SK-N-MC (cell line): ENCODE measurements around the gene CAMTA1.

Experiments used
- EZH2 ChIP-seq: fragments of 200-600 bp; sonication (generic); IDR thresholded peaks from one replicate; pipeline ENCODE4 v1.6.1; 2017; ENCODE audit warnings: antibody characterized with exemption
- POLR2AphosphoS5 ChIP-seq: IDR thresholded peaks from 2 replicates; pipeline ENCODE4 v1.6.1; 2012; ENCODE audit warnings: mild to moderate bottlenecking, low read depth, low read length, borderline replicate concordance

DNA sequence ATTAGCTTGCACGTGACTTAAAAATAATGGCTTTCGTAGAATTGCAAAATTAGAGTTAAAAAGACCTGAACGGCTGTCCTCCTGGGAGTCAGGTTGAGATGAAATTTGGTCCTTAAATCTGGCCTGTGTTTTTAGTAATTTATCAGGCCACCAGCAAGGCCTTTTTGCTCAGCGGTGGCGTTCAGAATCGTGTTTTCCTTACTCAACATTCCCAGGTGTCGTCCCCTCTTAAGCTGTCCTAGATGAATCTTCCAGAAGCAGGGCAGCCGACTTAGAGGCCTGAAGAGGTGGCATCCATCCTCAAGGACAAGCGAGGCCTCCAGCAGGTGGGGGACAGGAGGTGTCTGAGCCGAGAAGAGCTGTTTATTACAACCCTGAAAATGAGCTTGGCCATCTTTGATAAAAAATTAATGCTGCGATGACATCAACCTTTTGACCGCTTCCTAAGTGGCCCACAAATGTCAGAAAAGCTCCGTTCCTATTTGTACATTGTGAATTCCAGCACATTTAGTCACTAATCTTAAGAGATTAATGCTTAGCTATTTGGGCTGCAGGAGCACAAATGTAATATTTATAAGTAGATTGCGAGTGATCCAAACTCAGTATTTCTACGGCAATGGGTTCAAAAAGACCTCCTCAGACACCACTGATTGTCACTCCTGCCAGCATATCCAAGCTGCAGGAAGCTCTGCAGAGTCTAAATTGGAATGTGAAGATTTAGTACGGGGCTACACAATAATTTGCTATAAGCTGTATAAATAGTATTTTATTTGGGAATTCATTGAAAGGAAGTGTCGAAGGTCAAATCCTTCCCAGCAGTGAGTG is 641.7 kb downstream of the CAMTA1 start:
- TF ChIP-seq POLR2AphosphoS5 (no peak), EZH2 (no peak)
